B cell (primary cell): ENCODE data around the gene CRTC1. TPM values are rescaled to one million over a fixed set of nuclear protein-coding genes. Genes with fewer than 3 reads are reported as not detected.

Experiments
- ATAC-seq: fragments of 200-7000 bp; cut with Tn5 transposase; one replicate; pipeline ENCODE4 v1.10.0; 2021; ENCODE audit warnings: low read depth, mild to moderate bottlenecking, moderate number of reproducible peaks, moderate library complexity
- CTCF ChIA-PET: fragments of 350-600 bp; sonication (Branson Sonifier 250); formaldehyde crosslinking; loops from one replicate; lab custom pipeline; 2021; ENCODE audit warnings: antibody characterized with exemption, inconsistent platforms; lab: Charles Lee
- POLR2A ChIA-PET: fragments of 350-600 bp; sonication (Branson Sonifier 250); formaldehyde crosslinking; loops from one replicate; lab custom pipeline; 2021; ENCODE audit warnings: antibody characterized with exemption; lab: Charles Lee
- DNase-seq: peaks from one replicate; pipeline ENCODE4 v3.0.0; 2013
- H2AFZ ChIP-seq: 2 replicates; pipeline ENCODE4 v1.6.1; 2012; ENCODE audit warnings: mild to moderate bottlenecking, low read depth, low read length; ENCODE audit not compliant: insufficient read depth, poor library complexity, severe bottlenecking
- H3K27ac ChIP-seq, 2 donors: 1 replicate in 1 of 2; 2 replicates in 1 of 2; pipeline ENCODE4 v1.5.1; 2012 to 2013; ENCODE audit warnings: low read length in 2 of 2, mild to moderate bottlenecking in 2 of 2, moderate library complexity in 1 of 2
- H3K27me3 ChIP-seq, 4 experiments: fragments of 200-600 bp in 1 of 4; sonication (generic) in 1 of 4; replicated peaks in 1 of 4; 1 replicate in 2 of 4; 2 replicates in 2 of 4; pipeline versions ENCODE4 v1.6.1 to v1.7.0; 2013 to 2016; ENCODE audit warnings: low read length in 3 of 4, mild to moderate bottlenecking in 2 of 4, mixed read lengths in 1 of 4, moderate library complexity in 1 of 4; ENCODE audit not compliant: insufficient read depth in 4 of 4, control insufficient read depth in 3 of 4; ENCODE audit errors: control extremely low read depth in 1 of 4
- H3K36me3 ChIP-seq, 2 experiments: replicated peaks in 1 of 2; 1 replicate in 1 of 2; 2 replicates in 1 of 2; pipeline versions ENCODE4 v1.6.1 to v1.7.1; 2013; ENCODE audit warnings: low read length in 1 of 2; ENCODE audit not compliant: insufficient read depth in 2 of 2, control insufficient read depth in 1 of 2; ENCODE audit errors: control extremely low read depth in 1 of 2, extremely low read depth in 1 of 2
- H3K4me1 ChIP-seq, 2 donors: fragments of 200-600 bp in 1 of 2; sonication (generic) in 1 of 2; 1 replicate in 1 of 2; 2 replicates in 1 of 2; pipeline versions ENCODE4 v1.5.1 to v1.6.1; 2013 to 2017; ENCODE audit warnings: low read length in 2 of 2; ENCODE audit not compliant: control insufficient read depth in 2 of 2, insufficient read depth in 2 of 2
- H3K4me2 ChIP-seq: replicated peaks from 2 replicates; pipeline ENCODE3; 2012; ENCODE audit warnings: mild to moderate bottlenecking, low read depth, low read length; ENCODE audit not compliant: poor library complexity, severe bottlenecking
- H3K4me3 ChIP-seq, 5 experiments: fragments of 200-600 bp in 1 of 5; sonication (generic) in 1 of 5; 1 replicate in 3 of 5; 2 replicates in 2 of 5; pipeline versions ENCODE4 v1.5.1 to v1.7.0; 2011 to 2016; ENCODE audit warnings: low read length in 4 of 5, mild to moderate bottlenecking in 4 of 5, low read depth in 2 of 5, control low read depth in 1 of 5, moderate library complexity in 1 of 5; ENCODE audit not compliant: insufficient read depth in 1 of 5; ENCODE audit errors: control extremely low read depth in 1 of 5, extremely low read depth in 1 of 5
- H3K79me2 ChIP-seq: fragments of 200-600 bp; sonication (generic); one replicate; pipeline ENCODE4 v1.6.0; 2016; ENCODE audit warnings: low read length; ENCODE audit not compliant: control insufficient read depth, insufficient read depth
- H3K9ac ChIP-seq: fragments of 200-600 bp; sonication (generic); 2 replicates; pipeline ENCODE4 v1.6.1; 2017; ENCODE audit warnings: mild to moderate bottlenecking, low read length, moderate library complexity
- H3K9me3 ChIP-seq, 3 donors: one replicate each; pipeline versions ENCODE4 v1.6.1 to v1.7.1; 2013; ENCODE audit warnings: low read length in 2 of 3; ENCODE audit not compliant: control insufficient read depth in 2 of 3, insufficient read depth in 1 of 3; ENCODE audit errors: control extremely low read depth in 1 of 3
- H4K20me1 ChIP-seq: 2 replicates; pipeline ENCODE4 v1.6.0; 2012; ENCODE audit warnings: mild to moderate bottlenecking, low read length; ENCODE audit not compliant: insufficient read depth, control insufficient read depth, poor library complexity, severe bottlenecking
- H3K27ac Mint-ChIP-seq: one replicate; pipeline ENCODE4 v1.8.0; 2021; ENCODE audit warnings: mixed read lengths
- H3K27me3 Mint-ChIP-seq: one replicate; pipeline ENCODE4 v1.8.0; 2021; ENCODE audit warnings: mixed read lengths
- H3K4me1 Mint-ChIP-seq: one replicate; pipeline ENCODE4 v1.8.0; 2021; ENCODE audit warnings: mixed read lengths
- H3K4me3 Mint-ChIP-seq: one replicate; pipeline ENCODE4 v1.8.0; 2021; ENCODE audit warnings: mixed read lengths
- H3K9me3 Mint-ChIP-seq: one replicate; pipeline ENCODE4 v1.8.0; 2022; ENCODE audit warnings: mixed read lengths; ENCODE audit not compliant: insufficient read depth
- EZH2 ChIP-seq: IDR thresholded peaks from 2 replicates; pipeline ENCODE4 v1.6.1; 2012; ENCODE audit warnings: borderline replicate concordance, low read depth, mild to moderate bottlenecking, moderate library complexity, low read length; ENCODE audit not compliant: insufficient read depth, poor library complexity, severe bottlenecking
- WGBS: methylation state at CpG from one replicate; pipeline ENCODE4 v1.1.5; 2013; ENCODE audit warnings: missing lambda C conversion rate; ENCODE audit not compliant: insufficient coverage; 5-methylcytosine and 5-hydroxymethylcytosine counted together
- intact Hi-C: fragments of 100-400 bp; cut with micrococcal nuclease; formaldehyde crosslinking; loops from one replicate; pipeline ENCODE4 v1.10.0; 2022
- polyA plus RNA-seq: library from polyadenylated mRNA; depleted of rRNA; stranded (reverse); fragments of >200 nt; gene quantifications from 2 replicates; pipeline ENCODE4 v1.2.3, GENCODE V29; 2012
- total RNA-seq, 2 donors: library from RNA; stranded (reverse); fragments of 120-200 nt in 1 of 2; gene quantifications; 1 replicate in 1 of 2; 2 replicates in 1 of 2; pipeline versions ENCODE4 v1.2.3 to v1.2.4, GENCODE V29; 2013 to 2022
- TF ChIP-seq, protein P1 (sequence below): fragments of 200-600 bp; IDR thresholded peaks from one replicate; pipeline ENCODE4 v1.8.0; 2022; ENCODE audit warnings: antibody characterized with exemption, mild to moderate bottlenecking

The CRTC1 gene
- total and polyA plus RNA-seq, 2 donors (not counting 1 experiment from before 2014, with no cell fraction given), result 15.9 to 30.1 TPM

DNA sequence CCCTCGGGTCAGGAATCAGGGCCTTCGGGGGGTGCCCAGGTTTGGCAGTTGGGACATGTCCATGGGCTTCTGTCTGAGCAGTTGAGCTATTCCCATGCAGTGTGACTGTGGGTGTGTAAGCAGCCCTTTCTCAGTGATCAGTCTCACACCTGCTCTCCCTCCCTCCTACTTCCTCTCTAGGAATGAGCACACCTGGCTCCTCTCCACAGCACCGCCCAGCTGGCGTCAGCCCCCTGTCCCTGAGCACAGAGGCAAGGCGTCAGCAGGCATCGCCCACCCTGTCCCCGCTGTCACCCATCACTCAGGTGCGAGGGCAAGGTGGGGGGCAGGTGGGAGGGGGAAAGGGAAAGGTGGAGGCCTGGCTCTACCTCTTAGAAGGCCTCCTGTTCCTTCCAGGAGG lies 81.7 kb downstream of the CRTC1 start:
- ATAC-seq (no peak), DNase-seq (no peak)
- H3K27me3 ChIP-seq, result no peaks in the 10 kb centered on the region
- Mint-ChIP-seq H3K4me1 (no peaks in the 10 kb centered on the region), H3K4me3 (no peak overlapping the region), H3K27me3 (no peaks in the 10 kb centered on the region), H3K9me3 (no peaks in the 10 kb centered on the region), H3K27ac (no peak overlapping the region)
- H3K36me3 ChIP-seq, result peaks cover 0 to 8% of the 10 kb centered on the region in 2 experiments
- no peak overlapping the region for H3K4me2 ChIP-seq
- ChIA-PET POLR2A (interaction anchor here (0.7 kb wide), 1 partner anchor 65 kb away, joined by 3 read pairs; no protein-coding TSS in a partner anchor), CTCF (no interaction called here)
- intact Hi-C loops, result no loop called here
- 79% methylated on average over 2 of the region's 8 CpGs for WGBS
- H3K4me1 ChIP-seq, result peaks cover 0 to 9% of the 10 kb centered on the region in 2 donors
- H3K4me3 ChIP-seq, result no peak overlapping the region
- H2AFZ ChIP-seq, result no peak overlapping the region
- H3K79me2 ChIP-seq, result no peaks in the 10 kb centered on the region
- TF ChIP-seq, protein P1, sequence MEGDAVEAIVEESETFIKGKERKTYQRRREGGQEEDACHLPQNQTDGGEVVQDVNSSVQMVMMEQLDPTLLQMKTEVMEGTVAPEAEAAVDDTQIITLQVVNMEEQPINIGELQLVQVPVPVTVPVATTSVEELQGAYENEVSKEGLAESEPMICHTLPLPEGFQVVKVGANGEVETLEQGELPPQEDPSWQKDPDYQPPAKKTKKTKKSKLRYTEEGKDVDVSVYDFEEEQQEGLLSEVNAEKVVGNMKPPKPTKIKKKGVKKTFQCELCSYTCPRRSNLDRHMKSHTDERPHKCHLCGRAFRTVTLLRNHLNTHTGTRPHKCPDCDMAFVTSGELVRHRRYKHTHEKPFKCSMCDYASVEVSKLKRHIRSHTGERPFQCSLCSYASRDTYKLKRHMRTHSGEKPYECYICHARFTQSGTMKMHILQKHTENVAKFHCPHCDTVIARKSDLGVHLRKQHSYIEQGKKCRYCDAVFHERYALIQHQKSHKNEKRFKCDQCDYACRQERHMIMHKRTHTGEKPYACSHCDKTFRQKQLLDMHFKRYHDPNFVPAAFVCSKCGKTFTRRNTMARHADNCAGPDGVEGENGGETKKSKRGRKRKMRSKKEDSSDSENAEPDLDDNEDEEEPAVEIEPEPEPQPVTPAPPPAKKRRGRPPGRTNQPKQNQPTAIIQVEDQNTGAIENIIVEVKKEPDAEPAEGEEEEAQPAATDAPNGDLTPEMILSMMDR, result no peak
- TF ChIP-seq EZH2, result no peak
- no peaks in the 10 kb centered on the region for H3K9me3 ChIP-seq
- H3K27ac ChIP-seq, result no peak overlapping the region
- no peak overlapping the region for H3K9ac ChIP-seq
- no peaks in the 10 kb centered on the region for H4K20me1 ChIP-seq

DNA sequence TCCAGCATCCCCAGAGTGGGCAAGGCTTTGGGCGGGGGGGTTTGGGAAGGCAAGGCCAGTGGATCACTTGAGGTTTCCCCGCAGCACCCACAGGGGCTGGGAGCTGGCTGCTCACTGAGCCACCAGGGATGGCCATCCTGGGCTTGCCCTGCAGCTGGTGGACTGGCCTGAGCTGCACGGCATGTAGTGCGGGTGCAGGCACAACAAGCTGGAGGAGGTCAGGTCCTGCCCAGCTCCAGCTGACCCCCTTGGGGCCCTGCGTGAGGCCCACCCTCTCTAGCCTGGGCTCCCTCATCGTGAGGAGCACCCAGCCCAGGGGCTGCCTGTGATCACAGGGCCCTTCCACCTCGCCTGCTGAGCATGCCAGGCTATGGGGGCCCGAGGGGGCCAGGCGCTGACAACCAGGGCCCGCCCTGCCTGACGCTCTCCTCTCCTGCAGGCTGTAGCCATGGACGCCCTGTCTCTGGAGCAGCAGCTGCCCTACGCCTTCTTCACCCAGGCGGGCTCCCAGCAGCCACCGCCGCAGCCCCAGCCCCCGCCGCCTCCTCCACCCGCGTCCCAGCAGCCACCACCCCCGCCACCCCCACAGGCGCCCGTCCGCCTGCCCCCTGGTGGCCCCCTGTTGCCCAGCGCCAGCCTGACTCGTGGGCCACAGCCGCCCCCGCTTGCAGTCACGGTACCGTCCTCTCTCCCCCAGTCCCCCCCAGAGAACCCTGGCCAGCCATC lies 84.7 kb downstream of the CRTC1 start:
- 94% methylated on average over 21 of the region's 30 CpGs for WGBS

More for the DNA sequence above, 84.7 kb downstream of the CRTC1 start:
- Histone ChIP-seq H3K9me3 (no peaks in the 10 kb centered on the region), H4K20me1 (no peaks in the 10 kb centered on the region), H2AFZ (no peak overlapping the region), H3K36me3 (peaks cover 0 to 11% of the 10 kb centered on the region in 2 experiments), H3K4me2 (no peak overlapping the region), H3K79me2 (no peaks in the 10 kb centered on the region), H3K27me3 (no peaks in the 10 kb centered on the region), H3K4me1 (peaks cover 0 to 9% of the 10 kb centered on the region in 2 donors), H3K9ac (no peak overlapping the region), H3K27ac (no peak overlapping the region), H3K4me3 (no peak overlapping the region)
- H3K27me3 Mint-ChIP-seq, result no peaks in the 10 kb centered on the region
- intact Hi-C loops, result no loop called here
- no peak overlapping the region for H3K27ac Mint-ChIP-seq
- ChIA-PET CTCF (interaction anchor here (0.8 kb wide), 1 partner anchor 179 kb away, joined by 3 read pairs; no protein-coding TSS in a partner anchor), POLR2A (interaction anchor here (0.6 kb wide), 1 partner anchor 139 kb away, joined by 5 read pairs; no protein-coding TSS in a partner anchor)
- no peaks in the 10 kb centered on the region for H3K4me1 Mint-ChIP-seq
- DNase-seq (no peak), ATAC-seq (no peak)
- H3K9me3 Mint-ChIP-seq, result no peaks in the 10 kb centered on the region
- TF ChIP-seq EZH2, result no peak
- TF ChIP-seq, protein P1, result no peak
- no peak overlapping the region for H3K4me3 Mint-ChIP-seq
